K562 (cell line): ENCODE measurements around the gene APOLD1. TPM values are rescaled to one million over a fixed set of nuclear protein-coding genes. Genes with fewer than 3 reads are reported as not detected.
A peak's percentile ranks its signal among the peaks of the same experiment; 100 is the strongest.

Experiments used
- ATAC-seq: fragments of 200-7000 bp; cut with Tn5 transposase; 3 replicates; pipeline ENCODE4 v1.9.1; 2020; ENCODE audit warnings: moderate library complexity
- BruUV-seq: library from RNA; stranded (reverse); fragments of 400-500 nt; replicated peaks from 2 replicates; lab custom pipeline; 2021; lab: Mats Ljungman, UMichigan
- CTCF ChIA-PET: fragments of 300-600 bp; formaldehyde crosslinking; extraction: SDS; loops from one replicate; lab custom pipeline; 2021; ENCODE audit warnings: low intra/inter-chr PET ratio; lab: Yijun Ruan, JAX
- POLR2A ChIA-PET: fragments of 300-600, 350-650 bp; sonication (Branson Sonifier 250); formaldehyde crosslinking; extraction: SDS; loops from one replicate; lab custom pipeline; 2021; ENCODE audit warnings: antibody characterized with exemption, inconsistent platforms; lab: Yijun Ruan, JAX
- DNase-seq, 4 experiments: peaks; one replicate each; pipeline versions ENCODE4 v3.0.0 to v3.0.0-alpha.2; 2011 to 2018; ENCODE audit warnings: low spot score in 3 of 4, mixed read lengths in 3 of 4; ENCODE audit errors: extremely low read depth in 1 of 4
- FAIRE-seq: peaks from 2 replicates; lab custom pipeline; 2011; peaks lifted over from hg19 to GRCh38; lab: Jason Lieb, UNC
- H2AFZ ChIP-seq: 2 replicates; pipeline ENCODE4 v1.6.0; 2011; ENCODE audit warnings: low read depth, low read length, control low read depth, inconsistent platforms
- H3K27ac ChIP-seq: fragments of 200-600 bp; 3 replicates; pipeline ENCODE4 v1.8.0; 2011; ENCODE audit warnings: low read depth, mild to moderate bottlenecking, control low read depth, inconsistent platforms, low read length, moderate library complexity, mixed read lengths; ENCODE audit errors: extremely low read depth
- H3K27me3 ChIP-seq, 2 experiments: fragments of 300-600 bp in 1 of 2; 2 replicates in 1 of 2; 3 replicates in 1 of 2; pipeline versions ENCODE4 v1.6.0 to v1.8.0; 2011; ENCODE audit warnings: inconsistent platforms in 2 of 2, low read length in 2 of 2, mild to moderate bottlenecking in 1 of 2, mixed read lengths in 1 of 2, moderate library complexity in 1 of 2; ENCODE audit not compliant: control insufficient read depth in 2 of 2, insufficient read depth in 2 of 2
- H3K36me3 ChIP-seq: fragments of 300-600 bp; 3 replicates; pipeline ENCODE4 v1.8.0; 2011; ENCODE audit warnings: mild to moderate bottlenecking, low read length, inconsistent platforms; ENCODE audit not compliant: control insufficient read depth, insufficient read depth
- H3K4me1 ChIP-seq, 2 experiments: fragments of 200-600 bp in 1 of 2; replicated peaks in 1 of 2; 2 replicates in 1 of 2; 3 replicates in 1 of 2; pipeline versions ENCODE4 v1.5.1 to v1.8.0; 2011; ENCODE audit warnings: inconsistent platforms in 2 of 2, low read length in 2 of 2, mild to moderate bottlenecking in 1 of 2, mixed read lengths in 1 of 2, moderate library complexity in 1 of 2; ENCODE audit not compliant: control insufficient read depth in 2 of 2, insufficient read depth in 2 of 2
- H3K4me2 ChIP-seq: 2 replicates; pipeline ENCODE4 v1.6.1; 2011; ENCODE audit warnings: low read length, control low read depth, inconsistent platforms, mixed read lengths; ENCODE audit not compliant: insufficient read depth
- H3K4me3 ChIP-seq: fragments of 200-600 bp; sonication (generic), shearing (Covaris generic); 2 replicates; pipeline ENCODE4 v1.5.1; 2016; ENCODE audit warnings: control low read depth, inconsistent platforms
- H3K79me2 ChIP-seq: fragments of 200-600 bp; 3 replicates; pipeline ENCODE4 v1.8.0; 2011; ENCODE audit warnings: low read length, inconsistent platforms; ENCODE audit not compliant: control insufficient read depth, insufficient read depth
- H3K9ac ChIP-seq, 2 experiments: 2 replicates each; pipeline versions ENCODE4 v1.6.0 to v1.6.1; 2011; ENCODE audit warnings: low read depth in 2 of 2, low read length in 2 of 2, control low read depth in 1 of 2, inconsistent platforms in 1 of 2, mild to moderate bottlenecking in 1 of 2, mixed read lengths in 1 of 2; ENCODE audit not compliant: insufficient read depth in 1 of 2
- H3K9me1 ChIP-seq: one replicate; pipeline ENCODE4 v1.6.0; 2011; ENCODE audit warnings: inconsistent platforms, mild to moderate bottlenecking, low read length, moderate library complexity; ENCODE audit not compliant: control insufficient read depth, insufficient read depth
- H3K9me3 ChIP-seq: replicated peaks from 2 replicates; pipeline ENCODE4 v1.5.1; 2011; ENCODE audit warnings: low read depth, low read length, inconsistent platforms; ENCODE audit not compliant: control insufficient read depth, insufficient read depth
- H4K20me1 ChIP-seq: replicated peaks from 2 replicates; pipeline ENCODE4 v1.6.1; 2011; ENCODE audit warnings: low read length, inconsistent platforms, mixed read lengths; ENCODE audit not compliant: control insufficient read depth, insufficient read depth
- CEBPG ChIP-seq, 3 experiments: fragments of 200-800 bp in 1 of 3; sonication (Bioruptor generic) in 1 of 3; sonication (generic) in 1 of 3; formaldehyde crosslinking in 1 of 3; IDR thresholded peaks in 2 of 3; conservative IDR thresholded peaks in 1 of 3; 2 replicates each; pipeline versions ENCODE4 v1.6.1 to v1.8.0; 2016 to 2022; ENCODE audit warnings: missing compliant biosample characterization in 2 of 3, missing genetic modification characterization in 2 of 3, mild to moderate bottlenecking in 1 of 3, missing genetic modification reagents in 1 of 3
- HINFP ChIP-seq: fragments of 450-650 bp; conservative IDR thresholded peaks from 2 replicates; pipeline ENCODE4 v1.6.1; 2016; ENCODE audit warnings: missing genetic modification characterization, low read depth, mild to moderate bottlenecking, control low read depth, missing compliant biosample characterization
- RBM25 ChIP-seq: fragments of 200-400 bp; formaldehyde crosslinking; IDR thresholded peaks from 2 replicates; pipeline ENCODE4 v1.6.1; 2018; ENCODE audit warnings: low read length, low read depth, moderate library complexity; ENCODE audit not compliant: severe bottlenecking
- TRIM24 ChIP-seq, 2 experiments: fragments of 450-650 bp; IDR thresholded peaks; 2 replicates each; pipeline ENCODE4 v1.6.1; 2016
- WGBS: fragments of 100-300 bp; shearing (Covaris generic); methylation state at CpG from one replicate; pipeline ENCODE4 v1.1.6; 2016; ENCODE audit warnings: low coverage, mixed read lengths; ENCODE audit not compliant: insufficient coverage; ENCODE audit errors: missing lambda C conversion rate; 5-methylcytosine and 5-hydroxymethylcytosine counted together
- in situ Hi-C: fragments of 300-500 bp; cut with MboI; formaldehyde crosslinking; loops from 4 replicates; pipeline ENCODE4 v1.15.0; 2018; ENCODE audit warnings: inconsistent platforms, mixed read lengths
- intact Hi-C: fragments of 100-400 bp; cut with micrococcal nuclease; formaldehyde crosslinking; loops from 2 replicates; pipeline ENCODE4 v1.14.2; 2022
- polyA plus RNA-seq, 8 experiments: library from polyadenylated mRNA; depleted of rRNA in 4 of 8; stranded (reverse) in 5 of 8; unstranded in 3 of 8; fragments of >200 nt; fragmentation: Nextera tagmentation in 2 of 8; fragmentation: Illumina TruSeq in 1 of 8; extraction: Ambion mirVana in 2 of 8; extraction: Trizol in 1 of 8; gene quantifications; 2 replicates each; pipeline versions ENCODE4 v1.2.1 to v1.2.3, GENCODE V29; 2011 to 2014; ENCODE audit warnings: inconsistent platforms in 1 of 8, missing spikeins in 1 of 8
- total RNA-seq, 7 experiments: library from RNA; depleted of rRNA in 6 of 7; stranded (reverse); fragments of >200 nt in 6 of 7; fragmentation: Illumina TruSeq in 2 of 7; extraction: Trizol in 2 of 7; gene quantifications; 2 replicates each; pipeline versions ENCODE4 v1.2.1 to v1.2.3, GENCODE V29; 2011 to 2021; ENCODE audit warnings: low replicate concordance in 1 of 7

APOLD1 gene
- total and polyA plus RNA-seq, 9 of the 15 experiments (the other 6 are each of a cell fraction or from before 2014, with no cell fraction given): 0.28 to 1.1 (median 0.61) TPM

DNA sequence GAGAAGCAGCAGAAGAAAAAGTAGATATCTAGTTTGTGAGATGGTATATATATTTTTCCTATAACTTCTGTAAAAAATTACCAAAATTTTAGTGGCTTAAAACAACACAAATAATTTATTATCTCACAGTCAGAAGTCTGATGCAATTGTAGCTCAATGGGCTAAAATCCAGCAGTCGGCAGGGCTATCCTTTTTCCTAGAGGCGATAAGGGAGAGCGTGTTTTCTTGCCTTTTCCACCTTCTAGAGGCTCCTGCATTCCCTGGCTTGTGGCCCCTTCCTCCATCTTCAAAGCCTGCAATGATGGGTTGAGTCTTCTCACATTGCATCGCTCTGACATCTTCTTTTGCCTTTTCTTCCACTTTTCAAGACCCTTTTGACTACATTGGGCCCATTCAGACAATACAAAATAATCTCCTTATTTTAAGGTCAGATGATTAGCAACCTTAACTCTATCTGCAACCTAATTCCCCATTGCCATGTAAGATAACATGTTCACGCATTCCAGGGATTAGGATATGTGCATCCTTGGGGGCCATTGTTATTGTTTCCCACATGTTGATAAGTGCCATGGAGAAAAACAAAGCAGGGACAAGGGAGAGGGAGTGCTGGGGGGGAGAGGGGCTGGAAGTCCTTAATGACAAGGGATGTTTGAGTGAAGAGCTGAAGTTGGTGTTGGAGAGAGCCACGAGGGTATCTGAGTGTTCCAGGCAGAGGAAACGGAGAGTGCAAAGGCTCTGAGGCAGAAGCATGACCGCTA lies 13.9 kb downstream of the APOLD1 start:
- no TSS peak for BruUV-seq

More for the DNA sequence above, 13.9 kb downstream of the APOLD1 start:
- WGBS: 50% methylated on average over 8 of the region's 8 CpGs
- Histone ChIP-seq H3K4me3 (no peak overlapping the region), H4K20me1 (no peaks in the 10 kb centered on the region), H3K9me1 (no peaks in the 10 kb centered on the region), H3K9ac (no peak overlapping the region), H3K9me3 (no peaks in the 10 kb centered on the region), H3K79me2 (no peaks in the 10 kb centered on the region), H3K4me1 (peaks cover 6 to 22% of the 10 kb centered on the region in 2 experiments; a peak in 4 of 5 replicates), H2AFZ (no peak overlapping the region), H3K27me3 (no peaks in the 10 kb centered on the region), H3K36me3 (no peaks in the 10 kb centered on the region), H3K27ac (no peak overlapping the region), H3K4me2 (no peak overlapping the region)
- in situ Hi-C loops: no loop called here
- ChIA-PET CTCF (no interaction called here), POLR2A (no interaction called here)
- intact Hi-C loops: no loop called here
- DNase-seq: no peak
- TF ChIP-seq RBM25 (peak; percentile 64), CEBPG (CRISPR knock-in tag; IDR thresholded peaks at IDR 0.05) (peak; percentile 31; the same call in 1 of the 2 replicates), CEBPG (tag; conservative IDR thresholded peaks at IDR 0.05 in 1 of 2, IDR thresholded peaks at IDR 0.05 in 1 of 2) (no peak), TRIM24 (IDR thresholded peaks at IDR 0.05) (peak; percentile 71 to 80; a peak in 2 of 4 replicates), HINFP (tag) (no peak)
- no peak for ATAC-seq
- FAIRE-seq: no peak
